Ovary (tissue), 9 donors: ENCODE data around the gene CDC26. TPM values are rescaled to one million over a fixed set of nuclear protein-coding genes. Genes with fewer than 3 reads are reported as not detected.

Experiments
- DNase-seq, 5 donors: peaks; one replicate each; pipeline ENCODE4 v3.0.0-alpha.2; 2019 to 2020
- H3K27ac ChIP-seq, 2 donors: fragments of 200-600 bp; one replicate each; pipeline versions ENCODE4 v1.5.1 to v1.8.0; 2019 to 2022
- H3K27me3 ChIP-seq: fragments of 200-600 bp; one replicate; pipeline ENCODE4 v1.8.0; 2022
- H3K36me3 ChIP-seq: fragments of 200-600 bp; sonication (generic); one replicate; pipeline ENCODE4 v1.5.1; 2019
- H3K4me1 ChIP-seq: one replicate; pipeline ENCODE4 v1.8.1; 2013; ENCODE audit warnings: mild to moderate bottlenecking, moderate library complexity; ENCODE audit not compliant: insufficient read depth
- H3K4me3 ChIP-seq: fragments of 200-600 bp; sonication (generic); one replicate; pipeline ENCODE4 v1.5.1; 2017
- H3K9me3 ChIP-seq, 2 donors: fragments of 200-600 bp in 1 of 2; sonication (generic) in 1 of 2; one replicate each; pipeline versions ENCODE4 v1.5.1 to v1.8.1; 2013 to 2019; ENCODE audit warnings: mild to moderate bottlenecking in 1 of 2, moderate library complexity in 1 of 2
- EP300 ChIP-seq: sonication (generic); formaldehyde crosslinking; IDR thresholded peaks from one replicate; pipeline ENCODE4 v1.6.1; 2017; ENCODE audit warnings: antibody characterized with exemption
- POLR2A ChIP-seq: fragments of 450-650 bp; IDR thresholded peaks from one replicate; pipeline ENCODE4 v1.6.1; 2017; ENCODE audit warnings: antibody characterized with exemption, mild to moderate bottlenecking, moderate library complexity
- WGBS, 3 donors: extraction: QIAGEN DNeasy Blood & Tissue Kit in 1 of 3; methylation state at CpG; one replicate each; pipeline versions ENCODE4 v1.1.5 to v1.1.7; 2013 to 2017; 5-methylcytosine and 5-hydroxymethylcytosine counted together
- intact Hi-C, 4 donors: fragments of 100-400 bp; cut with DNase I; formaldehyde crosslinking; loops; one replicate each; pipeline versions ENCODE4 v1.11.0 to v1.15.1; 2022 to 2023
- polyA plus RNA-seq, 2 donors: library from polyadenylated mRNA; stranded (reverse); fragments of 200-250 nt in 1 of 2; fragments of 350-450 nt in 1 of 2; fragmentation: Illumina TruSeq in 1 of 2; extraction: RNeasy Lipid Tissue Mini Kit (QIAGEN cat#74804) in 1 of 2; gene quantifications; one replicate each; pipeline ENCODE4 v1.2.3, GENCODE V29; 2013 to 2014
- total RNA-seq, 7 donors: library from RNA; depleted of rRNA in 2 of 7; stranded (reverse); fragments of >200 nt in 2 of 7; fragmentation: NEBNext Ultra II Directional in 3 of 7; extraction: Animal tissue kit (Norgen Biotek cat#: 25700) in 3 of 7; gene quantifications; one replicate each; pipeline versions ENCODE4 v1.1.0 to v1.2.4, GENCODE V29; 2016 to 2023
- TF ChIP-seq, protein P1 (sequence below), 3 donors: fragments of 450-650 bp in 2 of 3; fragments of 200-600 bp in 1 of 3; IDR thresholded peaks; one replicate each; pipeline versions ENCODE4 v1.5.1 to v1.8.0; 2016 to 2022; ENCODE audit warnings: antibody characterized with exemption in 3 of 3, mild to moderate bottlenecking in 1 of 3
- donor health status: DM: no; HTN: no; CAD: no; lungs with moderate emphysema.
- donor health status: DM: no; HTN: no; CAD: no.
- donor health status: Bipolar disorder and iron deficiency.
- donor health status: DM: yes; HTN: yes; CAD: no.
- donor health status: DM: no; HTN: no; CAD: no.
- donor health status: DM: yes; HTN: yes; CAD: no.

CDC26 gene
- total and polyA plus RNA-seq, 9 donors = 24.2 to 57.3 (median 27.7) TPM

DNA sequence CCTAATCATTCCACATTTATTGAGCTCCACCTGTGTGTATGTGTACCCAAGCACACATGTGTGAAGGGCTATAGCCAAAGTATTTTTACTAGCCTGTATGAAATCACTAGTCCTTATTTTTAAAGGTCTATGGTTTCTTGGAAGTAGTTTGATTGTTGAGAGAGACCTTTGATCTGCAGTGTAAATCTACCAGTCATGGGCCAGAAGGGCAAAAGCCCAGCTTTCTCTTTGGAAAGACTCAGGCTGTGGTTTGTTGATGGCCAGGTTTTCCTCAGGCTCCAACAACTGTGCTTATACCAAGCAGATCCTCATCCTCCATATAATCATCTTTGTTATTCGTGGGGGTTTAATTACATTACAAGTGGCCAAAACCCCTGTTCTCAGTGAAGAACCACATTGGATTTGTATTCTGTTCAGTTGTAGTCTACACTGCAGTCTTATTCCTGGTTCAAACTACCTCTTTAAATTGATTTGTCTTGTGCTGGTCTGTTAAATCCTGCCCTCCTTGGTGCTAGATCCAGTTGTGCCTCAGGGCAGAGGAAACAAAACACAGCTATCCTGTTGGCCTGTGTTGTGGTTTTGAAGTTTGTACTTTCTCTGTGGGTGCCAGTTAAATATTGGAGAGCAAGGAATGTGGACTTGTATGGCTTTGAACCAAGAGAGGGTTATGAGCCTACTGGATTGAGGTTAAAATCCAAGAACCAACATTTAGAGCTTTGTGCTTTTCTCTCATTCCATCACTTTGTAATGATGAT, 13.3 kb downstream of the CDC26 start:
- no peak for TF ChIP-seq EP300
- TF ChIP-seq, protein P1, sequence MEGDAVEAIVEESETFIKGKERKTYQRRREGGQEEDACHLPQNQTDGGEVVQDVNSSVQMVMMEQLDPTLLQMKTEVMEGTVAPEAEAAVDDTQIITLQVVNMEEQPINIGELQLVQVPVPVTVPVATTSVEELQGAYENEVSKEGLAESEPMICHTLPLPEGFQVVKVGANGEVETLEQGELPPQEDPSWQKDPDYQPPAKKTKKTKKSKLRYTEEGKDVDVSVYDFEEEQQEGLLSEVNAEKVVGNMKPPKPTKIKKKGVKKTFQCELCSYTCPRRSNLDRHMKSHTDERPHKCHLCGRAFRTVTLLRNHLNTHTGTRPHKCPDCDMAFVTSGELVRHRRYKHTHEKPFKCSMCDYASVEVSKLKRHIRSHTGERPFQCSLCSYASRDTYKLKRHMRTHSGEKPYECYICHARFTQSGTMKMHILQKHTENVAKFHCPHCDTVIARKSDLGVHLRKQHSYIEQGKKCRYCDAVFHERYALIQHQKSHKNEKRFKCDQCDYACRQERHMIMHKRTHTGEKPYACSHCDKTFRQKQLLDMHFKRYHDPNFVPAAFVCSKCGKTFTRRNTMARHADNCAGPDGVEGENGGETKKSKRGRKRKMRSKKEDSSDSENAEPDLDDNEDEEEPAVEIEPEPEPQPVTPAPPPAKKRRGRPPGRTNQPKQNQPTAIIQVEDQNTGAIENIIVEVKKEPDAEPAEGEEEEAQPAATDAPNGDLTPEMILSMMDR (IDR thresholded peaks at IDR 0.05) = no peak
- no peak for TF ChIP-seq POLR2A
- Histone ChIP-seq H3K27ac (no peak overlapping the region), H3K4me1 (no peaks in the 10 kb centered on the region), H3K4me3 (no peak overlapping the region), H3K27me3 (no peaks in the 10 kb centered on the region), H3K9me3 (no peaks in the 10 kb centered on the region), H3K36me3 (no peaks in the 10 kb centered on the region)
- 90 to 96% (median 94%) methylated on average over 1 of the region's 1 CpG for WGBS, 3 donors
- DNase-seq = no peak
- intact Hi-C loops = no loop called here

DNA sequence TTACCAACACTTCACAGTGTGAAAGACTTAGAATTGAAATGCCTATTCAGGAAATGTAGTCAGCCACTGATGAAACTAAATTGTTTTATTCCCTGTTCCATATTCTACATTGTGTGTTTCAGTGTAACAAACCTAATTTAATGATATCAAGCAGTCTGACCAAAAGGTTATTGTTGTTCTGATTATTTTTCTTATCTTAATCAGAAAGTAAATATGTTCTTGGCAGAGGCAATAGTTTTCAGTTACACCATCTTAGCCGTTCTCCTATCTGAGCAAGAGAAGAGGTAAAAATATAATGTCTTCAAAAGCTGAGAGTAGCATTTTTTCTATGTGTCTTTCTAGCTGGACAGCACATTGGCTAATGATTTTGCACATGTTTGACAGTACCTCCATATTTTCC, 17.1 kb downstream of the CDC26 start:
- intact Hi-C loops = no loop called here
- no peak for DNase-seq
- H3K36me3 ChIP-seq = no peaks in the 10 kb centered on the region
- no peaks in the 10 kb centered on the region for H3K27me3 ChIP-seq
- TF ChIP-seq EP300 (no peak), POLR2A (no peak)
- TF ChIP-seq, protein P1 (IDR thresholded peaks at IDR 0.05) = no peak
- H3K9me3 ChIP-seq = no peaks in the 10 kb centered on the region
- 27 to 58% (median 34%) methylated on average over 1 of the region's 1 CpG for WGBS, 3 donors
- no peak overlapping the region for H3K4me3 ChIP-seq
- H3K27ac ChIP-seq = no peak overlapping the region
- H3K4me1 ChIP-seq = no peaks in the 10 kb centered on the region

DNA sequence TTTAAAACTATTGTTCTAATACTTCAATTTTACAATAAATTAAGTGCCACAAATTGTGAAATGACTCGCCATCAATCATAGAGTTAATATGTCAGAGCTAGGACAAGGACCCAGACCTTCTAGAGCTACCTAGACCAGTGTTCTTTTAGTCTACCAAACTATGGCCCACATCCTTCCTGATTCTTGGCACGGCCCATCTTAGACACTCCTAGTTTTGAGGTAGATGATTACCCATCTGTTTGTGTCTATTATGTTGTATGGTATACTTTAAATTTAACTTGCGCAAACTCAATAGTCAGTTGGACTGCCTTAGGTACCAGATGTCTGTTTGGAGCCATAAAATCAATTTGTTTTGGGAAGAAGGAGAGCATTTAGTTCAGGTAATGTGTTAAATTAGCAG, 17.5 kb downstream of the CDC26 start:
- TF ChIP-seq EP300 (no peak), POLR2A (no peak)
- TF ChIP-seq, protein P1 (IDR thresholded peaks at IDR 0.05) = no peak
- WGBS, 3 donors = 94 to 97% (median 96%) methylated on average over 3 of the region's 3 CpGs
- intact Hi-C loops = no loop called here

DNA sequence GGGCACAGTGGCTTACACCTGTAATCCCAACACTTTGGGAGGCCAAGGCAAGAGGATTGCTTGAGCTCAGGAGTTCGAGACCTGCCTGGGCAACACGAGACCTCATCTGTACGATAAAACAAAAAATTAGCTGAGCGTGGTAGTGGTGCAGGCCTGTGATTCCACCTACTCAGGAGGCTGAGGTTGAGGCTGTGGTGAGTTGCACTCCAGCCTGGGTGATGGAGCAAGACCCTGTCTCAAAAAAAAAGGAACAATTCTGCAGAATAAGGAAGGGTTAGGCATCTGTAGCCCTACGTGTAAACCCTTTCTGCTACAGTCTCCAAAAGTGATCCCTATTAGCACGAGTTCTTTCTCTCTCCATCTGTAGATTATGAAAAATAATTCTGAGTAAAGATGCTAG, 19.9 kb downstream of the CDC26 start:
- Histone ChIP-seq H3K4me3 (no peak overlapping the region), H3K27ac (no peak overlapping the region), H3K4me1 (no peaks in the 10 kb centered on the region), H3K9me3 (no peaks in the 10 kb centered on the region), H3K36me3 (no peaks in the 10 kb centered on the region), H3K27me3 (no peaks in the 10 kb centered on the region)
- TF ChIP-seq POLR2A (no peak), EP300 (no peak)
- TF ChIP-seq, protein P1 (IDR thresholded peaks at IDR 0.05) = no peak
- 85 to 96% (median 95%) methylated on average over 6 of the region's 6 CpGs for WGBS, 3 donors
- intact Hi-C loops = no loop called here
- DNase-seq = no peak

More for the DNA sequence above, 17.5 kb downstream of the CDC26 start:
- no peak overlapping the region for H3K4me3 ChIP-seq
- DNase-seq = no peak
- H3K27ac ChIP-seq = no peak overlapping the region
- no peaks in the 10 kb centered on the region for H3K27me3 ChIP-seq
- no peaks in the 10 kb centered on the region for H3K4me1 ChIP-seq
- H3K36me3 ChIP-seq = no peaks in the 10 kb centered on the region
- no peaks in the 10 kb centered on the region for H3K9me3 ChIP-seq
